Stimulated activated CD4-positive, alpha-beta T cell treated with anti-CD3 and anti-CD28 coated beads, Interleukin-2, amount 100 ng/mL, for 48 hours (primary cell): ENCODE measurements around the gene LRRC4C.

ENCODE experiments used
- DNase-seq, 2 donors: peaks; one replicate each; pipeline ENCODE4 v3.0.0-alpha.2; 2020

Gene LRRC4C

GRCh38 chr11:41459465-41460401, at the start of gene LRRC4C:
Gene LRRC4C (minus strand): TSS chr11:41459652.
- DNase-seq: no peak

- no peak for DNase-seq
Observed at GRCh38 chr11:41508121-41508520, 48.7 kb upstream of the LRRC4C start.

GRCh38 chr11:41499429-41499828, 40.0 kb upstream of the LRRC4C start:
- no peak for DNase-seq

- DNase-seq: no peak
Observed at GRCh38 chr11:41498726-41499125, 39.3 kb upstream of the LRRC4C start.

GRCh38 chr11:41497974-41498373, 38.5 kb upstream of the LRRC4C start:
- no peak for DNase-seq

GRCh38 chr11:41494716-41495115, 35.3 kb upstream of the LRRC4C start:
- DNase-seq: no peak

- no peak for DNase-seq
Observed at GRCh38 chr11:41486424-41486823, 27.0 kb upstream of the LRRC4C start.

GRCh38 chr11:41483956-41484355, 24.5 kb upstream of the LRRC4C start:
- DNase-seq: no peak

GRCh38 chr11:41479179-41479578, 19.7 kb upstream of the LRRC4C start:
- DNase-seq: no peak

- no peak for DNase-seq
Observed at GRCh38 chr11:41461057-41461681, 1.7 kb upstream of the LRRC4C start.

GRCh38 chr11:41458641-41459040, 811 bp downstream of the LRRC4C start:
- DNase-seq: no peak

- DNase-seq: no peak
Observed at GRCh38 chr11:41458154-41458553, 1.3 kb downstream of the LRRC4C start.

- no peak for DNase-seq
Observed at GRCh38 chr11:41457216-41458014, 2.0 kb downstream of the LRRC4C start.

GRCh38 chr11:41456269-41456668, 3.2 kb downstream of the LRRC4C start:
- no peak for DNase-seq

GRCh38 chr11:41451011-41451410, 8.4 kb downstream of the LRRC4C start:
- no peak for DNase-seq

GRCh38 chr11:41449483-41450050, 9.9 kb downstream of the LRRC4C start:
- no peak for DNase-seq

GRCh38 chr11:41446566-41446965, 12.9 kb downstream of the LRRC4C start:
- DNase-seq: no peak

GRCh38 chr11:41446107-41446506, 13.3 kb downstream of the LRRC4C start:
- no peak for DNase-seq

- DNase-seq: no peak
Observed at GRCh38 chr11:41437006-41437490, 22.4 kb downstream of the LRRC4C start.

- DNase-seq: no peak
Observed at GRCh38 chr11:41435531-41435930, 23.9 kb downstream of the LRRC4C start.

- DNase-seq: no peak
Observed at GRCh38 chr11:41431784-41432183, 27.7 kb downstream of the LRRC4C start.

- DNase-seq: no peak
Observed at GRCh38 chr11:41419901-41420300, 39.6 kb downstream of the LRRC4C start.
